ENCODE data around the gene IZUMO1.

IZUMO1 gene

DNA sequence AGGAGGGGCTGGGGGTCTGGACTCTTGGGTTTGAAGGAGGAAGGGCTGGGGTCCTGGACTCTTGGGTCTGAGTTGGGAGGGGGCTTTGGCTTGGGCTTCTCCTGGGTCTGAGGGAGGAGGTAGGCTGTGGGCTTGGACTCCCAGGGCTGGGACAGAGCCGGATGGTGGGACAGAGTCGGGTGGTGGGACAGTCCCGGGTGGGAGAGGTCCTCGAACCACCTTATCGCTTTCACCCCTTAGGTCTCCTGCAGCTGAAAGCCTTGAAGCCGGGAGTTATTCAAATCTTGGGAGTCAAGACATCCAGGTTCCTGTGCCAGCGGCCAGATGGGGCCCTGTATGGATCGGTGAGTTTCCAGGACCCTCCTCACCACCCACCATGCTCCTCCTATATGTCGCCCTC is 10.0 kb upstream of the IZUMO1 start:
- no peak for DNase-seq

DNA sequence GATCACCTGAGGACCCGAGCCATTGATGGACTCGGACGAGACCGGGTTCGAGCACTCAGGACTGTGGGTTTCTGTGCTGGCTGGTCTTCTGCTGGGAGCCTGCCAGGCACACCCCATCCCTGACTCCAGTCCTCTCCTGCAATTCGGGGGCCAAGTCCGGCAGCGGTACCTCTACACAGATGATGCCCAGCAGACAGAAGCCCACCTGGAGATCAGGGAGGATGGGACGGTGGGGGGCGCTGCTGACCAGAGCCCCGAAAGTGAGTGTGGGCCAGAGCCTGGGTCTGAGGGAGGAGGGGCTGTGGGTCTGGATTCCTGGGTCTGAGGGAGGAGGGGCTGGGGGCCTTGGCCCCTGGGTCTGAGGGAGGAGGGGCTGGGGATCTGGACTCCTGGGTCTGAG is 9.5 kb upstream of the IZUMO1 start:
- no peak for DNase-seq

DNA sequence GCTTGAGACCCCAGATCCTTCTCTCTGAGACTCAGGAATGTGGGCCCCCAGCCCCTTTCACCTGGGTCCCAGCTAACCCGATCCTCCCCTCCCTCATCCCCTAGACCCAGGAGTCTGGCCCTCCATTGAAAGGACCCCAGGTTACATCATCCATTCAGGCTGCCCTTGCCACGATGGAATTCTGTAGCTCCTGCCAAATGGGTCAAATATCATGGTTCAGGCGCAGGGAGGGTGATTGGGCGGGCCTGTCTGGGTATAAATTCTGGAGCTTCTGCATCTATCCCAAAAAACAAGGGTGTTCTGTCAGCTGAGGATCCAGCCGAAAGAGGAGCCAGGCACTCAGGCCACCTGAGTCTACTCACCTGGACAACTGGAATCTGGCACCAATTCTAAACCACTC is 9.1 kb upstream of the IZUMO1 start:
- DNase-seq: no peak

GRCh38 chr19:48755084-48755641 is 8.5 kb upstream of the IZUMO1 start, which contains the start of gene FGF21:
TSS of gene FGF21 (plus strand) at chr19:48755524. CDS start at chr19:48756237, 713 bp downstream.
- DNase-seq: no peak

DNA sequence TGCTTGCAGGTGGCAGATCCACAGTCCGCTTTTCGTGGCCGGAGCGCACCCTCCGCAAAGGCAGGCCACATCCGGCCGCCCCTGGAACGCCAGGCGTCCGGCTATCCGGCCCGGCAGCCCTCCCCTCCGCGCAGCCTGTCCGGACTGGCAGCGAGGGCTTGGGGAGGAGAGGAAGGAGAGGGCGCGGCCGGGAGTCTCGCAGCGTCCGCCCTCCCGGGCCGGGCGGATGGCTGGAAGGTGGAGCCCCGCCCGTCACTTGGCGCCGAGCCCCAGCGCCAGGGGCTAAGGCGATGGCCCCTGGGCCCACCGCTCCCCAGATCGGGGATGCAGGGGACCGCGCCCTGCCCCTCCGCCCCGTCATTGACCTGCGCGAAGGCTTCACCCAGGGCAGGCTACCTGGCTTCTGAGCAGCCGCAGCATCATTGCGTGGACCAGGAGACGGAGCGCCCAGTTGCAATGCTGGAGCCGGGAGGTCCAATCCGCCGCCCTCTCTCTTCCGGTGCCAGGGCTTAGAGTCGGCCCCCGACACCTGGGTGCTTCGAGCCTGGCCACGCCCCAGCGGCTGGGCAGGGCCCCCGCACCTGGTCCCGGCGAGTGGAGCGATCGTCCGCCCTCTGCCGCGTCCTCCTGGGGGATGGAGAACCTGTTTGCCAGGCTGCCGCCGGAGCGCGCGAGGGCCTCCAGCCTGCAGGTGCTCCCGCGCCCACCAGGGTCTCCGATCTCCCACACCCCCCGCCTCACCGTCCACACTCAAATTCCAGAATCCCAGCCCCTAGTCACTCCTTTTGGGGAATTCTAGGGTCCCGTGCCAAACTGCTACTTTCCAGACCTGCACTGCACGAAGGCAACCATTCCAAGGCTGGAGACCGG is 6.0 kb upstream of the IZUMO1 start, which contains the start of gene FUT1:
TSS of gene FUT1 (minus strand) at position 146 of the 870 bp plus-strand sequence. CDS start 1,360 bp downstream, outside the sequence.
- DNase-seq: peak; percentile 82

- DNase-seq: no peak
Measured at GRCh38 chr19:48751845-48752495, 5.3 kb upstream of the IZUMO1 start.

GRCh38 chr19:48750771-48751504 is 4.2 kb upstream of the IZUMO1 start:
- no peak for DNase-seq

DNA sequence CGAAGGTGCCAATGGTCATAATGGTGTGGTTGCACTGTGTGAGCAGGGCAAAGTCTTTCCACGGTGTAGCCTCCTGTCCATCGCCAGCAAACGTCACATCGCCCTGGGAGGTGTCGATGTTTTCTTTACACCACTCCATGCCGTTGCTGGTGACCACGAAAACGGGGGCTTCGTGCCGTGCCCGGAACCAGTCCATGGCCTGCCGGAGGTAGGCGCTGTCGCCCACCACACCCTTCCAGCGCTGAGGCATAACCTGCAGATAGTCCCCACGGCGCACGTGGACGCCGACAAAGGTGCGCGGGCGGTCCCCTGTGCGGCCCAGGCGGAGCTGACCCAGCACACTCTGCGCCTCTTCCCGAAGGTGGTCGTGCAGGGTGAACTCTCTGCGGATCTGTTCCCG is 3.6 kb upstream of the IZUMO1 start:
- DNase-seq: no peak

- no peak for DNase-seq
Measured at GRCh38 chr19:48749571-48750198, 3.0 kb upstream of the IZUMO1 start.

DNA sequence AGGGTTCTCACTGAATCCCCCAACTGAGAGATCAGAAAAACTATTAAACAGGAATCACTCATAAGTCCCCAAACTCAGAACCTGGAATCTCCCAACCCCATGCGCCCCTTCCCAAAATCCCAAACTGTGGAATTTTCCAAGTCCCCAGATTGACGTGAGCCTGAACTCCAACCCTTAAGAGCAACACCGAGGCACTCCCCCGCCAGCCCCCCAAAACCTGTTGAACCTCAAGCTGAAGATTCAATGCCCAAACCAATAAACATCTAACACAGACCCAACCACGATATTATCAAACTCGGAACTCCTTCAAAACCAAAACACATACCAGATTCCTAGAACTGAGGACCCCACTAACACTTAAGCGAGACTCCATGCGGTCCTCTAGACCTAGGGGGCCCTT is 599 bp downstream of the IZUMO1 start:
- no peak for DNase-seq

- peak; percentile 54 for DNase-seq
Measured at GRCh38 chr19:48745208-48745995, 1.3 kb downstream of the IZUMO1 start.

DNA sequence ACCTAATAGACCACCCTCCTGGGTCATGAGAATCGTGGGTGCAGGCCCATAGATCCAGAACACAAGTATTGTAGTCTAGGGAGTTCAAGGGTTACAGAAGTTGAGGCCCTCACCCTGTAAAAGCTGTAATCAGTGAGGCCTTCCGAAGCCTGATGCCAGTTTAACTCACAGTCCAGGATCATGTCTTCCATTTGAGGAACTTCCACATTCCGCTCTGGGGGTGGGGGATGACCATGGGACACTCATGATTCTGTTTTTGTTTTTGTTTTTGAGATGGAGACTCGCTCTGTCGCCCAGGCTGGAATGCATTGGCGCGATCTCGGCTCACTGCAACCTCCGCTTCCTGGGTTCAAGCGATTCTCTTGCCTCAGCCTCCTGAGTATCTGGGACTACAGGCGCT is 4.6 kb downstream of the IZUMO1 start:
- no peak for DNase-seq

DNA sequence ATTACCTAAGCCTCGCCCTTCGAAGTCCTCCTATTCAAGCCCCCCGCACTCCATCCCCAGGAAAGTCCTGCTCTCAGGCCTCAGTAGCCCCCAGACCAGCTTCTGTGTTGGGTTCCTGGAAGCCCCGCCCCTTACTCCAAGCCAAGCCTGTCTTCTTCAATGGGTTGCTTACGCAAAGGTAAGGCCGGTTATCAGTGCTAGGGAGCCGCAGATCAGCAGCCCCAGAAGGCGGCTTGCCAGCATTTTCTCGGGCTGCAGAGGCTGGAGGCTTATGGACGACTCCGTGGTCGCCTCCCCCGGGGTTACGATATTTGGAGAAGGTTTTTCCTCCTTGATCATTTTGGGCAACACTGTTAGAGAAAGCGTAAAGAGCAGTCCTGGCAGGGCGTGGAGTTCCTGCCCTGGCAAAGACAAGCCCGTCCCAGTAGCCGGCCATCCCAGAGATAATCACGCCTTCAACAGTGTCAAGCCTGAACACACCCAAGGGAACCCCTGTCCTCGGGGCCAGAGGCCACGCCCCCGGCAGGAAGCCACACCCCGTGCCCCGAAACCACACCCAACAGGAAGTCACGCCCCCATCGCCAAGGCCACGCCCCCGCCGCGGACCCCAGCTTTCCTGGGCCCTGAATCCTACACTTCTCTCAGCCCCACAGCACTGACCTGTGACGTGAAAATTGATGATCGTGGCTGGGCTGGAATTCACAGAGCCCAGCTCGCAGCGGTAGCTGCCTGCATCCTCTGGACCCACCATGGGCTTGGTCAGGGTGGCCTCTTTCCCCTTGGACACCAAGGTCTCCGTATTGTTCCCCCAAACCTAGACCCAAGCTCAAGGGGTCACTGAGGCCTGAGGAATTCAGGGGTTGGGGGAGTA is 5.3 kb downstream of the IZUMO1 start:
- peak; percentile 56 for DNase-seq

- DNase-seq: no peak
Measured at GRCh38 chr19:48740164-48740972, 6.3 kb downstream of the IZUMO1 start, which contains the start of gene RASIP1. TSS of gene RASIP1 (minus strand) at chr19:48740610. CDS start at chr19:48740282, 328 bp downstream.

DNA sequence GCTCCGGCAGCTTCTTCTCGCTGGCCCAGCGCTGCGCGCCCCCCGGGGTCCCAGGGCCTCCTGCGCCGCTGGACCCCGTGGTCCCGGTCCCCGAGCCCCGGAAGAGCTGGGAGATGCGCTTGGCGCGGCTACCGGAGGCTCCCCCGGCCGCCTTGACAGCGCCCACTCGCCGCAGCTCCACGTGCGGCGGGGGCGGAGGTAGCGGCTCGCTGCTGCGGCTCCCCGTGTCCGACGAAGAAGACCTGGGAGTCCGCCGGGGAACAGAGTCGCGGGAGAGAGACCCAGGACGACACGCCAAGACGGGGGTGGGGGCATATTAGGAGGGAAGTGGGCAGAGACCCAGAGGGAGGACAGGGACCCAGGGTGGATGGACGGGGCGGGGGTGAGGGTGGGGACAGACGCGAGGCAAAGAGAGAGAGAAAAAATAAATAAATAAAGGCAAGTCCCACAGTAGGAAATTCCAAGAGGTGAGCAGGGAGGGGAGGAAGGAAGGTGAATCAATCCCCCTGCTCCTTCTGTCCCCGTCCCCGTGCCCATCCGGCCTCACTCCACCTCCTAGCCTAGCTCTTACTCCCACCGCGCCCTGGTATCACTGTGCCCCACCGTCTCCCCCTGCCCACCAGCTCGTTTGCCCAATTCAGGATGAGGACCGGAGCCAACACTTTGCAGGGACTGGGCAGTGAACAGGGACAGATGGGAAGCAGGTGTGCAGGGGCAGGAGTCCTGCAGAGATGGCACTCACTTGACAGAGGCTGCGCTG is 7.1 kb downstream of the IZUMO1 start:
- DNase-seq: no peak

- DNase-seq: peak; percentile 85
Measured at GRCh38 chr19:48738557-48739403, 7.9 kb downstream of the IZUMO1 start.

- no peak for DNase-seq
Measured at GRCh38 chr19:48737360-48737998, 9.2 kb downstream of the IZUMO1 start.

All from NCI-H226 (cell line).